K562 (cell line): Measurements from ENCODE around the gene MLH3. TPM values are rescaled to one million over a fixed set of nuclear protein-coding genes. Genes with fewer than 3 reads are reported as not detected.

Experiments used
- ATAC-seq: fragments of 200-7000 bp; cut with Tn5 transposase; 3 replicates; pipeline ENCODE4 v1.9.1; 2020; ENCODE audit warnings: moderate library complexity
- BruUV-seq: library from RNA; stranded (reverse); fragments of 400-500 nt; replicated peaks from 2 replicates; lab custom pipeline; 2021; lab: Mats Ljungman, UMichigan
- CTCF ChIA-PET: fragments of 300-600 bp; formaldehyde crosslinking; extraction: SDS; loops from one replicate; lab custom pipeline; 2021; ENCODE audit warnings: low intra/inter-chr PET ratio; lab: Yijun Ruan, JAX
- POLR2A ChIA-PET: fragments of 300-600, 350-650 bp; sonication (Branson Sonifier 250); formaldehyde crosslinking; extraction: SDS; loops from one replicate; lab custom pipeline; 2021; ENCODE audit warnings: antibody characterized with exemption, inconsistent platforms; lab: Yijun Ruan, JAX
- DNase-seq, 4 experiments: peaks; one replicate each; pipeline versions ENCODE4 v3.0.0 to v3.0.0-alpha.2; 2011 to 2018; ENCODE audit warnings: low spot score in 3 of 4, mixed read lengths in 3 of 4; ENCODE audit errors: extremely low read depth in 1 of 4
- FAIRE-seq: peaks from 2 replicates; lab custom pipeline; 2011; peaks lifted over from hg19 to GRCh38; lab: Jason Lieb, UNC
- H2AFZ ChIP-seq: 2 replicates; pipeline ENCODE4 v1.6.0; 2011; ENCODE audit warnings: low read depth, low read length, control low read depth, inconsistent platforms
- H3K27ac ChIP-seq: fragments of 200-600 bp; 3 replicates; pipeline ENCODE4 v1.8.0; 2011; ENCODE audit warnings: low read depth, mild to moderate bottlenecking, control low read depth, inconsistent platforms, low read length, moderate library complexity, mixed read lengths; ENCODE audit errors: extremely low read depth
- H3K27me3 ChIP-seq, 2 experiments: fragments of 300-600 bp in 1 of 2; 2 replicates in 1 of 2; 3 replicates in 1 of 2; pipeline versions ENCODE4 v1.6.0 to v1.8.0; 2011; ENCODE audit warnings: inconsistent platforms in 2 of 2, low read length in 2 of 2, mild to moderate bottlenecking in 1 of 2, mixed read lengths in 1 of 2, moderate library complexity in 1 of 2; ENCODE audit not compliant: control insufficient read depth in 2 of 2, insufficient read depth in 2 of 2
- H3K36me3 ChIP-seq: fragments of 300-600 bp; 3 replicates; pipeline ENCODE4 v1.8.0; 2011; ENCODE audit warnings: mild to moderate bottlenecking, low read length, inconsistent platforms; ENCODE audit not compliant: control insufficient read depth, insufficient read depth
- H3K4me1 ChIP-seq, 2 experiments: fragments of 200-600 bp in 1 of 2; replicated peaks in 1 of 2; 2 replicates in 1 of 2; 3 replicates in 1 of 2; pipeline versions ENCODE4 v1.5.1 to v1.8.0; 2011; ENCODE audit warnings: inconsistent platforms in 2 of 2, low read length in 2 of 2, mild to moderate bottlenecking in 1 of 2, mixed read lengths in 1 of 2, moderate library complexity in 1 of 2; ENCODE audit not compliant: control insufficient read depth in 2 of 2, insufficient read depth in 2 of 2
- H3K4me2 ChIP-seq: 2 replicates; pipeline ENCODE4 v1.6.1; 2011; ENCODE audit warnings: low read length, control low read depth, inconsistent platforms, mixed read lengths; ENCODE audit not compliant: insufficient read depth
- H3K4me3 ChIP-seq: fragments of 200-600 bp; sonication (generic), shearing (Covaris generic); 2 replicates; pipeline ENCODE4 v1.5.1; 2016; ENCODE audit warnings: control low read depth, inconsistent platforms
- H3K79me2 ChIP-seq: fragments of 200-600 bp; 3 replicates; pipeline ENCODE4 v1.8.0; 2011; ENCODE audit warnings: low read length, inconsistent platforms; ENCODE audit not compliant: control insufficient read depth, insufficient read depth
- H3K9ac ChIP-seq, 2 experiments: 2 replicates each; pipeline versions ENCODE4 v1.6.0 to v1.6.1; 2011; ENCODE audit warnings: low read depth in 2 of 2, low read length in 2 of 2, control low read depth in 1 of 2, inconsistent platforms in 1 of 2, mild to moderate bottlenecking in 1 of 2, mixed read lengths in 1 of 2; ENCODE audit not compliant: insufficient read depth in 1 of 2
- H3K9me1 ChIP-seq: one replicate; pipeline ENCODE4 v1.6.0; 2011; ENCODE audit warnings: inconsistent platforms, mild to moderate bottlenecking, low read length, moderate library complexity; ENCODE audit not compliant: control insufficient read depth, insufficient read depth
- H3K9me3 ChIP-seq: replicated peaks from 2 replicates; pipeline ENCODE4 v1.5.1; 2011; ENCODE audit warnings: low read depth, low read length, inconsistent platforms; ENCODE audit not compliant: control insufficient read depth, insufficient read depth
- H4K20me1 ChIP-seq: replicated peaks from 2 replicates; pipeline ENCODE4 v1.6.1; 2011; ENCODE audit warnings: low read length, inconsistent platforms, mixed read lengths; ENCODE audit not compliant: control insufficient read depth, insufficient read depth
- CTBP1 ChIP-seq: fragments of 450-650 bp; IDR thresholded peaks from 2 replicates; pipeline ENCODE4 v1.6.1; 2016; ENCODE audit warnings: borderline replicate concordance
- EP400 ChIP-seq: fragments of 450-650 bp; IDR thresholded peaks from 2 replicates; pipeline ENCODE4 v1.6.1; 2017; ENCODE audit warnings: antibody characterized with exemption, mild to moderate bottlenecking, moderate library complexity
- RFX5 ChIP-seq: IDR thresholded peaks from 2 replicates; pipeline ENCODE4 v1.6.1; 2011; ENCODE audit warnings: low read depth, mild to moderate bottlenecking, improper control_type of control experiment, low read length
- SOX6 ChIP-seq: fragments of 450-650 bp; IDR thresholded peaks from 2 replicates; pipeline ENCODE4 v1.6.1; 2014; ENCODE audit warnings: mild to moderate bottlenecking
- ZFP30 ChIP-seq: fragments of 250-450 bp; sonication (Bioruptor Pico); IDR thresholded peaks from 2 replicates; pipeline ENCODE4 v1.8.0; 2022; ENCODE audit warnings: moderate library complexity, mild to moderate bottlenecking, inconsistent platforms, borderline replicate concordance
- ZFP91 ChIP-seq: sonication (generic); formaldehyde crosslinking; IDR thresholded peaks from 2 replicates; pipeline ENCODE4 v1.8.0; 2022; ENCODE audit warnings: mild to moderate bottlenecking, missing genetic modification reagents
- ZNF24 ChIP-seq: fragments of 450-650 bp; IDR thresholded peaks from 2 replicates; pipeline ENCODE4 v1.6.1; 2016
- ZNF668 ChIP-seq: fragments of 250-450 bp; sonication (Bioruptor Pico); IDR thresholded peaks from 2 replicates; pipeline ENCODE4 v1.8.0; 2022; ENCODE audit warnings: mild to moderate bottlenecking, inconsistent platforms
- ZNF766 ChIP-seq: fragments of 200-800 bp; sonication (Bioruptor generic); conservative IDR thresholded peaks from 2 replicates; pipeline ENCODE4 v1.6.1; 2016; ENCODE audit warnings: missing genetic modification characterization, missing compliant biosample characterization
- WGBS: fragments of 100-300 bp; shearing (Covaris generic); methylation state at CpG from one replicate; pipeline ENCODE4 v1.1.6; 2016; ENCODE audit warnings: low coverage, mixed read lengths; ENCODE audit not compliant: insufficient coverage; ENCODE audit errors: missing lambda C conversion rate; 5-methylcytosine and 5-hydroxymethylcytosine counted together
- in situ Hi-C: fragments of 300-500 bp; cut with MboI; formaldehyde crosslinking; loops from 4 replicates; pipeline ENCODE4 v1.15.0; 2018; ENCODE audit warnings: inconsistent platforms, mixed read lengths
- intact Hi-C: fragments of 100-400 bp; cut with micrococcal nuclease; formaldehyde crosslinking; loops from 2 replicates; pipeline ENCODE4 v1.14.2; 2022
- polyA plus RNA-seq, 8 experiments: library from polyadenylated mRNA; depleted of rRNA in 4 of 8; stranded (reverse) in 5 of 8; unstranded in 3 of 8; fragments of >200 nt; fragmentation: Nextera tagmentation in 2 of 8; fragmentation: Illumina TruSeq in 1 of 8; extraction: Ambion mirVana in 2 of 8; extraction: Trizol in 1 of 8; gene quantifications; 2 replicates each; pipeline versions ENCODE4 v1.2.1 to v1.2.3, GENCODE V29; 2011 to 2014; ENCODE audit warnings: inconsistent platforms in 1 of 8, missing spikeins in 1 of 8
- total RNA-seq, 7 experiments: library from RNA; depleted of rRNA in 6 of 7; stranded (reverse); fragments of >200 nt in 6 of 7; fragmentation: Illumina TruSeq in 2 of 7; extraction: Trizol in 2 of 7; gene quantifications; 2 replicates each; pipeline versions ENCODE4 v1.2.1 to v1.2.3, GENCODE V29; 2011 to 2021; ENCODE audit warnings: low replicate concordance in 1 of 7

The MLH3 gene
- total and polyA plus RNA-seq, 9 of the 15 experiments (the other 6 are each of a cell fraction or from before 2014, with no cell fraction given), result 5.9 to 15.3 (median 10.7) TPM

- H3K9ac ChIP-seq, result no peak overlapping the region
- 45% methylated on average over 3 of the region's 3 CpGs for WGBS
- ChIA-PET POLR2A (no interaction called here), CTCF (no interaction called here)
- no peaks in the 10 kb centered on the region for H3K27me3 ChIP-seq
- no peak overlapping the region for H3K4me2 ChIP-seq
- intact Hi-C loops, result no loop called here
- H3K79me2 ChIP-seq, result peaks cover 33% of the 10 kb centered on the region
- no peaks in the 10 kb centered on the region for H3K9me1 ChIP-seq
- H3K4me3 ChIP-seq, result no peak overlapping the region
- no peaks in the 10 kb centered on the region for H3K9me3 ChIP-seq
- in situ Hi-C loops, result no loop called here
- H3K4me1 ChIP-seq, result peaks cover 9 to 15% of the 10 kb centered on the region in 2 experiments; a peak in 4 of 5 replicates
- no TSS peak for BruUV-seq
- H3K27ac ChIP-seq, result no peak overlapping the region
- FAIRE-seq (no peak), ATAC-seq (no peak), DNase-seq (no peak)
- H3K36me3 ChIP-seq, result peaks cover 19% of the 10 kb centered on the region; the same call in 2 of the 3 replicates
- no peaks in the 10 kb centered on the region for H4K20me1 ChIP-seq
- TF ChIP-seq CTBP1, result no peak
- TF ChIP-seq ZFP30, result no peak
- no peak for TF ChIP-seq ZNF766 (CRISPR knock-in tag)
- no peak for TF ChIP-seq EP400
- TF ChIP-seq ZFP91 (CRISPR knock-in tag), result no peak
- no peak for TF ChIP-seq ZNF24
- TF ChIP-seq ZNF668 (CRISPR knock-in tag), result no peak
- TF ChIP-seq SOX6, result no peak
- TF ChIP-seq RFX5, result no peak
- H2AFZ ChIP-seq, result no peak overlapping the region
Observed at GRCh38 chr14:75046899-75047298, 4.4 kb downstream of the MLH3 start.
